PC-3 (cell line): ENCODE data around the gene RERG. TPM values are rescaled to one million over a fixed set of nuclear protein-coding genes. Genes with fewer than 3 reads are reported as not detected.

Experiments used
- ATAC-seq: fragments of 200-7000 bp; cut with Tn5 transposase; 2 replicates; pipeline ENCODE4 v1.9.1; 2020; ENCODE audit warnings: mild to moderate bottlenecking, moderate library complexity
- BruUV-seq: library from RNA; stranded (reverse); fragments of 400-500 nt; replicated peaks from 2 replicates; lab custom pipeline; 2021; lab: Mats Ljungman, UMichigan
- CTCF ChIA-PET: fragments of 300-600 bp; sonication (Branson Sonifier 250); formaldehyde crosslinking; loops from one replicate; lab custom pipeline; 2022; ENCODE audit warnings: antibody characterized with exemption; lab: Charles Lee
- POLR2A ChIA-PET: fragments of 300-600 bp; sonication (Branson Sonifier 250); formaldehyde crosslinking; loops from one replicate; lab custom pipeline; 2022; ENCODE audit warnings: antibody characterized with exemption; ENCODE audit not compliant: unreplicated experiment; lab: Charles Lee
- DNase-seq: peaks from one replicate; pipeline ENCODE4 v3.0.0-alpha.2; 2015
- H2AFZ ChIP-seq: fragments of 300-600 bp; sonication (generic); 2 replicates; pipeline ENCODE4 v1.6.0; 2016; ENCODE audit warnings: antibody characterized with exemption, low read length
- H3F3A ChIP-seq: fragments of 300-600 bp; sonication (generic); one replicate; pipeline ENCODE4 v1.6.0; 2017; ENCODE audit warnings: antibody characterized with exemption, low read length, control low read depth, mild to moderate bottlenecking; ENCODE audit not compliant: unreplicated experiment
- H3K27ac ChIP-seq: fragments of 300-600 bp; sonication (generic); 2 replicates; pipeline ENCODE4 v1.5.1; 2016; ENCODE audit warnings: mild to moderate bottlenecking, low read length
- H3K27me3 ChIP-seq: fragments of 300-600 bp; sonication (generic); 2 replicates; pipeline ENCODE4 v1.6.1; 2016; ENCODE audit warnings: low read length, mixed read lengths
- H3K36me3 ChIP-seq: fragments of 300-600 bp; sonication (generic); 2 replicates; pipeline ENCODE4 v1.6.1; 2016; ENCODE audit warnings: low read depth, mixed run types, low read length, mixed read lengths
- H3K4me1 ChIP-seq: fragments of 300-600 bp; sonication (generic); 2 replicates; pipeline ENCODE4 v1.5.1; 2016; ENCODE audit warnings: low read length; ENCODE audit not compliant: insufficient read depth
- H3K4me2 ChIP-seq: fragments of 300-600 bp; sonication (generic); 2 replicates; pipeline ENCODE4 v1.6.0; 2016; ENCODE audit warnings: low read length
- H3K4me3 ChIP-seq: fragments of 300-600 bp; sonication (generic); 2 replicates; pipeline ENCODE4 v1.5.1; 2016; ENCODE audit warnings: mild to moderate bottlenecking, low read length, mixed read lengths
- H3K79me2 ChIP-seq: fragments of 300-600 bp; sonication (generic); 2 replicates; pipeline ENCODE4 v1.6.1; 2017; ENCODE audit warnings: low read length, mixed read lengths
- H3K9ac ChIP-seq: fragments of 300-600 bp; sonication (generic); 2 replicates; pipeline ENCODE4 v1.6.0; 2016; ENCODE audit warnings: mild to moderate bottlenecking, low read length
- H3K9me2 ChIP-seq: fragments of 300-600 bp; sonication (generic); replicated peaks from 2 replicates; pipeline ENCODE4 v1.6.1; 2016; ENCODE audit warnings: mixed run types, low read length, mixed read lengths
- H3K9me3 ChIP-seq: fragments of 300-600 bp; sonication (generic); 2 replicates; pipeline ENCODE4 v1.6.1; 2016; ENCODE audit warnings: low read length, mixed read lengths
- H4K20me1 ChIP-seq: fragments of 300-600 bp; sonication (generic); 2 replicates; pipeline ENCODE4 v1.6.1; 2016; ENCODE audit warnings: low read length, mixed read lengths
- EZH2 ChIP-seq: fragments of 300-600 bp; sonication (generic); IDR thresholded peaks from one replicate; pipeline ENCODE4 v1.6.1; 2017; ENCODE audit warnings: antibody characterized with exemption, mild to moderate bottlenecking, low read length; ENCODE audit not compliant: unreplicated experiment
- EZH2phosphoT487 ChIP-seq: fragments of 300-600 bp; sonication (generic); IDR thresholded peaks from 2 replicates; pipeline ENCODE4 v1.6.1; 2018; ENCODE audit warnings: mild to moderate bottlenecking, antibody characterized with exemption, low read length, borderline replicate concordance
- intact Hi-C: fragments of 100-400 bp; cut with micrococcal nuclease; formaldehyde crosslinking; loops from 2 replicates; pipeline ENCODE4 v1.9.0; 2023
- total RNA-seq: library from RNA; depleted of rRNA; stranded (reverse); fragments of >200 nt; gene quantifications from 2 replicates; pipeline ENCODE4 v1.2.3, GENCODE V29; 2014
- TF ChIP-seq, protein P1 (sequence below): fragments of 300-600 bp; sonication (generic); conservative IDR thresholded peaks from 2 replicates; pipeline ENCODE4 v1.5.1; 2017; ENCODE audit warnings: antibody characterized with exemption, low read depth, mild to moderate bottlenecking, low read length

RERG gene
- total RNA-seq, 1 experiment from 2014 or later, result not detected

DNA sequence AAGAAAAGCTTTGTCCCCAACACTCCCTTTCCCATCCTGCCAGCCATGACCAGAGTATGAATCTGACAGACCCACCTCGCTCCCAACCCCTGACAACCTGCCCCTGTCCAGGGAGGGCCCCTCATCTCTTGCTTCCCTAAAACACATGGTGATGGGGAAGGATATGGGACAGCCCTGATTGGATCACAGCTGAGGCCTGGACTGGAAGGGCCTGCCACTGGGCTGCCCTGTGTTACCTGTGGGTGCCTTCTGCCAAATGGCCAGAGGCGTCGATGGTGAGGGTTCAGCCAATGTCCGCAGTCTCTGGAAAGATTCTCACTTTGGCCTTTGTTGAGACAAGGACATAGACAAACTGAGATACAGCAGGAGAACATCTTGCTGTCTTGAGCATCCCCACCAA is 13.3 kb upstream of the RERG start:
- Histone ChIP-seq H3K4me2 (no peak overlapping the region), H3K4me1 (no peaks in the 10 kb centered on the region), H3K9me2 (no peaks in the 10 kb centered on the region), H3K36me3 (no peaks in the 10 kb centered on the region), H3K4me3 (no peak overlapping the region), H4K20me1 (no peaks in the 10 kb centered on the region), H3K79me2 (no peaks in the 10 kb centered on the region), H3K27ac (no peak overlapping the region), H3F3A (no peaks in the 10 kb centered on the region), H2AFZ (no peak overlapping the region), H3K9me3 (no peaks in the 10 kb centered on the region), H3K9ac (no peak overlapping the region), H3K27me3 (peaks cover 22% of the 10 kb centered on the region; the same call in 1 of the 2 replicates)
- ChIA-PET POLR2A (no interaction called here), CTCF (no interaction called here)
- no TSS peak for BruUV-seq
- ATAC-seq, result no peak
- DNase-seq, result no peak
- TF ChIP-seq, protein P1, sequence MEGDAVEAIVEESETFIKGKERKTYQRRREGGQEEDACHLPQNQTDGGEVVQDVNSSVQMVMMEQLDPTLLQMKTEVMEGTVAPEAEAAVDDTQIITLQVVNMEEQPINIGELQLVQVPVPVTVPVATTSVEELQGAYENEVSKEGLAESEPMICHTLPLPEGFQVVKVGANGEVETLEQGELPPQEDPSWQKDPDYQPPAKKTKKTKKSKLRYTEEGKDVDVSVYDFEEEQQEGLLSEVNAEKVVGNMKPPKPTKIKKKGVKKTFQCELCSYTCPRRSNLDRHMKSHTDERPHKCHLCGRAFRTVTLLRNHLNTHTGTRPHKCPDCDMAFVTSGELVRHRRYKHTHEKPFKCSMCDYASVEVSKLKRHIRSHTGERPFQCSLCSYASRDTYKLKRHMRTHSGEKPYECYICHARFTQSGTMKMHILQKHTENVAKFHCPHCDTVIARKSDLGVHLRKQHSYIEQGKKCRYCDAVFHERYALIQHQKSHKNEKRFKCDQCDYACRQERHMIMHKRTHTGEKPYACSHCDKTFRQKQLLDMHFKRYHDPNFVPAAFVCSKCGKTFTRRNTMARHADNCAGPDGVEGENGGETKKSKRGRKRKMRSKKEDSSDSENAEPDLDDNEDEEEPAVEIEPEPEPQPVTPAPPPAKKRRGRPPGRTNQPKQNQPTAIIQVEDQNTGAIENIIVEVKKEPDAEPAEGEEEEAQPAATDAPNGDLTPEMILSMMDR, result no peak
- TF ChIP-seq EZH2 (no peak), EZH2phosphoT487 (no peak)
- intact Hi-C loops, result no loop called here

GRCh38 chr12:15234011-15234410 is 12.8 kb upstream of the RERG start:
- intact Hi-C loops, result no loop called here
- H3K9me3 ChIP-seq, result no peaks in the 10 kb centered on the region
- H3K27ac ChIP-seq, result no peak overlapping the region
- H3K4me2 ChIP-seq, result no peak overlapping the region
- ChIA-PET POLR2A (no interaction called here), CTCF (no interaction called here)
- H3K9ac ChIP-seq, result no peak overlapping the region
- H4K20me1 ChIP-seq, result no peaks in the 10 kb centered on the region
- H3K9me2 ChIP-seq, result no peaks in the 10 kb centered on the region
- H3F3A ChIP-seq, result no peaks in the 10 kb centered on the region
- no peak for ATAC-seq
- H3K36me3 ChIP-seq, result no peaks in the 10 kb centered on the region
- peaks cover 18% of the 10 kb centered on the region; the same call in 1 of the 2 replicates for H3K27me3 ChIP-seq
- TF ChIP-seq, protein P1, result no peak
- TF ChIP-seq EZH2phosphoT487 (no peak), EZH2 (no peak)
- no TSS peak for BruUV-seq
- H3K4me3 ChIP-seq, result no peak overlapping the region
- no peaks in the 10 kb centered on the region for H3K4me1 ChIP-seq
- H3K79me2 ChIP-seq, result no peaks in the 10 kb centered on the region
- no peak for DNase-seq
- H2AFZ ChIP-seq, result no peak overlapping the region

DNA sequence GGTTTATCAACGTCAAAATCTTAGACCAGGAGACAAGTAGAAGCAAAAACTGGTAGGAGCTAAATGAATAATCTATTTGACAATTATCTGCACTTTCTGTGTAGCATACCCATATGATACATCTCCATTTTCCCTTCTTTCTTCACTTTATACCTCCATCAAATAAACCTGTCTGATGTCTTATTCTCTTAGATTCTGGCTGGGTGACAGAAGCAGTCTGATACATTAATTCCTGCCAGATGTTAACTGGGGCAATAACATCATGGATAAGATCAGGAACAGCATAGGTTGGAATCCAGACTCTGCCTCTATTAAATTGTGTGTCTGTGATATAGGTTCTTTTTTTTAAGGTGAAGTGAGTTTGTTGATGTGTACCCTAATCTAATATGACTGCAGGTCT is 11.7 kb upstream of the RERG start:
- Histone ChIP-seq H3K36me3 (no peaks in the 10 kb centered on the region), H3K4me2 (no peak overlapping the region), H3K9me2 (no peaks in the 10 kb centered on the region), H3K27ac (no peak overlapping the region), H3K9ac (no peak overlapping the region), H3K27me3 (peaks cover 14% of the 10 kb centered on the region; the same call in 1 of the 2 replicates), H3K79me2 (no peaks in the 10 kb centered on the region), H2AFZ (no peak overlapping the region), H3F3A (no peaks in the 10 kb centered on the region), H4K20me1 (no peaks in the 10 kb centered on the region), H3K9me3 (no peaks in the 10 kb centered on the region), H3K4me3 (no peak overlapping the region), H3K4me1 (no peaks in the 10 kb centered on the region)
- TF ChIP-seq EZH2phosphoT487 (no peak), EZH2 (no peak)
- TF ChIP-seq, protein P1, result no peak
- DNase-seq (no peak), ATAC-seq (no peak)
- BruUV-seq, result no TSS peak
- intact Hi-C loops, result no loop called here
- POLR2A ChIA-PET, result no interaction called here
- CTCF ChIA-PET, result no interaction called here
